ENCODE results near the gene REXO1.
"Not testable (repeated sequence)": the region's sequence is repeated elsewhere in the genome, so short reads cannot be mapped to it uniquely, and the experiment has no call there.

Gene REXO1

GRCh38 chr19:1875646-1876495 lies 27.6 kb upstream of the REXO1 start:
- no peak for FAIRE-seq

GRCh38 chr19:1875265-1875645 lies 27.0 kb upstream of the REXO1 start:
- not testable (repeated sequence) for FAIRE-seq

GRCh38 chr19:1874554-1875185 lies 26.4 kb upstream of the REXO1 start:
- FAIRE-seq = peak; percentile 55

- FAIRE-seq = no peak
Observed at GRCh38 chr19:1873524-1874473, 25.5 kb upstream of the REXO1 start.

GRCh38 chr19:1872807-1873523 lies 24.7 kb upstream of the REXO1 start:
- FAIRE-seq = no peak

GRCh38 chr19:1871630-1872029 lies 23.3 kb upstream of the REXO1 start:
- FAIRE-seq = no peak

- FAIRE-seq = no peak
Observed at GRCh38 chr19:1871140-1871597, 22.9 kb upstream of the REXO1 start.

- no peak for FAIRE-seq
Observed at GRCh38 chr19:1868971-1869370, 20.7 kb upstream of the REXO1 start.

- FAIRE-seq = no peak
Observed at GRCh38 chr19:1867349-1867724, 19.1 kb upstream of the REXO1 start.

- no peak for FAIRE-seq
Observed at GRCh38 chr19:1866693-1867348, 18.5 kb upstream of the REXO1 start.

- FAIRE-seq = no peak
Observed at GRCh38 chr19:1865172-1866010, 17.1 kb upstream of the REXO1 start.

GRCh38 chr19:1864480-1865171 lies 16.3 kb upstream of the REXO1 start:
- FAIRE-seq = no peak

- FAIRE-seq = no peak
Observed at GRCh38 chr19:1863638-1864479, 15.6 kb upstream of the REXO1 start.

- no peak for FAIRE-seq
Observed at GRCh38 chr19:1863328-1863637, 15.0 kb upstream of the REXO1 start, which contains the start of gene KLF16. TSS of gene KLF16 (minus strand) at chr19:1863579. CDS start at chr19:1863497, 82 bp downstream.

GRCh38 chr19:1862424-1863327 lies 14.4 kb upstream of the REXO1 start:
- FAIRE-seq = no peak

- no peak for FAIRE-seq
Observed at GRCh38 chr19:1862068-1862423, 13.8 kb upstream of the REXO1 start.

GRCh38 chr19:1861599-1862031 lies 13.3 kb upstream of the REXO1 start:
- FAIRE-seq = no peak

Data from endometrium (tissue), 2 donors.